HG02870 (cell line): ENCODE measurements around the gene ATP1A4.
"Not testable (repeated sequence)": the region's sequence is repeated elsewhere in the genome, so short reads cannot be mapped to it uniquely, and the experiment has no call there.

Source experiments
- ATAC-seq: cut with Tn5 transposase; IDR thresholded peaks from one replicate; pipeline ENCODE4 v1.9.1; 2021; ENCODE audit warnings: mild to moderate bottlenecking, moderate library complexity; ENCODE audit not compliant: unreplicated experiment

The ATP1A4 gene

GRCh38 chr1:160122978-160123495, 28.4 kb upstream of the ATP1A4 start:
- ATAC-seq = no peak

- no peak for ATAC-seq
Observed at GRCh38 chr1:160123726-160124125, 27.7 kb upstream of the ATP1A4 start.

GRCh38 chr1:160124705-160125478, 26.5 kb upstream of the ATP1A4 start:
- no peak for ATAC-seq

- no peak for ATAC-seq
Observed at GRCh38 chr1:160125746-160126145, 25.7 kb upstream of the ATP1A4 start.

- ATAC-seq = not testable (repeated sequence)
Observed at GRCh38 chr1:160126342-160126741, 25.1 kb upstream of the ATP1A4 start.

- ATAC-seq = no peak
Observed at GRCh38 chr1:160127381-160127780, 24.0 kb upstream of the ATP1A4 start.

- no peak for ATAC-seq
Observed at GRCh38 chr1:160127865-160128523, 23.4 kb upstream of the ATP1A4 start.

- ATAC-seq = no peak
Observed at GRCh38 chr1:160128636-160129035, 22.8 kb upstream of the ATP1A4 start.

- ATAC-seq = no peak
Observed at GRCh38 chr1:160129046-160129445, 22.4 kb upstream of the ATP1A4 start.

- ATAC-seq = no peak
Observed at GRCh38 chr1:160129558-160129957, 21.8 kb upstream of the ATP1A4 start.

- no peak for ATAC-seq
Observed at GRCh38 chr1:160129966-160130365, 21.4 kb upstream of the ATP1A4 start.

GRCh38 chr1:160130486-160130885, 20.9 kb upstream of the ATP1A4 start:
- no peak for ATAC-seq

GRCh38 chr1:160130939-160131338, 20.5 kb upstream of the ATP1A4 start:
- no peak for ATAC-seq

GRCh38 chr1:160131803-160132565, 19.4 kb upstream of the ATP1A4 start:
- ATAC-seq = no peak

- ATAC-seq = no peak
Observed at GRCh38 chr1:160133990-160134770, 17.2 kb upstream of the ATP1A4 start.

- ATAC-seq = no peak
Observed at GRCh38 chr1:160134791-160135572, 16.4 kb upstream of the ATP1A4 start.

GRCh38 chr1:160136121-160136925, 15.1 kb upstream of the ATP1A4 start:
- ATAC-seq = no peak

GRCh38 chr1:160136926-160137200, 14.5 kb upstream of the ATP1A4 start:
- no peak for ATAC-seq

- ATAC-seq = no peak
Observed at GRCh38 chr1:160137216-160137862, 14.1 kb upstream of the ATP1A4 start.
